T-helper 2 cell (primary cell): ENCODE measurements around the gene YEATS4.
A peak's percentile ranks its signal among the peaks of the same experiment; 100 is the strongest.

Experiments
- DNase-seq, 5 experiments: peaks; one replicate each; pipeline versions ENCODE4 v3.0.0 to v3.0.0-alpha.2; 2012 to 2022

Gene YEATS4

GRCh38 chr12:69342421-69342820 is 17.1 kb upstream of the YEATS4 start:
- DNase-seq = peak in 1 of 5 experiments; percentile 19

- no peak for DNase-seq
Observed at GRCh38 chr12:69343357-69343756, 16.2 kb upstream of the YEATS4 start.

DNA sequence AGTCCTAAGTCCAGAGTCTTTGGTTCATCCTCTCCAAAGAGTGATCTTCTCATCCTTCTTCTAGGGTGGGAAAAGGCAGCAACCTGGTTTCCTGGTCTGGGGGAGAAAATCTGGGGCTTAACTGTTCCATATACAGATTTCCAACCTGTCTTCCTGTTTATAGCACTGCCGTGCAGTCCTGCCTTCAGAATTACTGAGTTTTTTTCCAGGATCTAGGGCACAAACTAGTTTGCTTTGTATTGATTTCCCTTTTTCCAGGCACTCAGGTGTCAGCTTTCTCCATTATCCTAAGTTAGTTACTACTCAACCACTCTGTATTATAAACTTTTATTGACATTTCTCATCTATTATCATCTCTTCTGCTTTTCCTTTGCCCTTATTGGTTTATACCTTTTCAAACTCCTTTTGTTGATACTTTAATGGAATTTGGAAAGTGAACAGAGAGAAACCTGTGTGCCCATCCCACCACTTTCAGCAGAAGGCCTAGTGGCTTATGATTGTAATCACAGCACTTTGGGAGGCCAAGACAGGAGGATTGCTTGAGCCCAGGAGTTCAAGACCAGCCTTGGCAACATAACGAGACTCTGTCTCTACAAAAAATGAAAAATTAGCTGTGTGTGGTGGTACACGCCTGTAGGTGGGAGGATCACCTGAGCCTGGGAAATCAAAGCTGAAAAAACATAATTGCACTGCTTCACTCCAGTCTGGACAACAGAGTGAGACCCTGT is 15.5 kb upstream of the YEATS4 start:
- DNase-seq = no peak

DNA sequence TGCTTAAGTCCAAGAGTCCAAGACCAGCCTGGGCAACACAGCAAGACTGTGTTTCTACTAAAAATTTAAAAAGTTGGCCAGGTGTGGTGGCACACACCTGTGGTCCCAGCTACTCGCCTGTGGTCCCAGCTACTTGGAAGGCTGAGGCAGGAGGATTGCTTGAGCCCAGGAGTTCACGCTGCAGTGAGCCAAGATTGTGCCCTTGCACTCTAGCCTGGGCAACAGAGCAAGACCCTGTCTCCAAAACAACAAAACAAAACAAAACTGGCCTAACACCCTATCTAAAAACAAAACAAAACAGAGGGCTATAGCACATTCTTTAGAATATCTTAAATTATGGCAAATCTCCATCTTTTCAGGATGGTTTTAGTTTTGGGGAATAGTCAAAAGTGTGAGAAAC is 14.5 kb upstream of the YEATS4 start:
- no peak for DNase-seq

DNA sequence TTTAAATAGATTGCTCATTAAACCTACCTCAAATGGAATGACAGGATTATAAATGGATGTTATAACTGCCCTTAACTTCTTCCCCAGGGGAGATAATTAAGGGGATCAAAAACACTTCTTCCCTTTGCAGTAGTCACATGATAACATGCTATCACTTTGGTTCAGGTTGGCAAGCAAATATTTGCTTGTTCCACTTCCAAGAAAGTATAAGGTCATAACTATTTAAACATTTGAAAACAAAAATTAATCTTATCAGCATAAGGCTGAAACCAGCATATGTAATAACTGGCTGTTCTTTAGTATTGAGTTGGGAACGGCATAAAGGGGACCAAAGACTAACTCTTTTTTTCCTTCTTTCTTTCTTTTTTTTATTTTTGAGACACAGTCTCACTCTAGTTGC is 13.8 kb upstream of the YEATS4 start:
- DNase-seq = no peak

DNA sequence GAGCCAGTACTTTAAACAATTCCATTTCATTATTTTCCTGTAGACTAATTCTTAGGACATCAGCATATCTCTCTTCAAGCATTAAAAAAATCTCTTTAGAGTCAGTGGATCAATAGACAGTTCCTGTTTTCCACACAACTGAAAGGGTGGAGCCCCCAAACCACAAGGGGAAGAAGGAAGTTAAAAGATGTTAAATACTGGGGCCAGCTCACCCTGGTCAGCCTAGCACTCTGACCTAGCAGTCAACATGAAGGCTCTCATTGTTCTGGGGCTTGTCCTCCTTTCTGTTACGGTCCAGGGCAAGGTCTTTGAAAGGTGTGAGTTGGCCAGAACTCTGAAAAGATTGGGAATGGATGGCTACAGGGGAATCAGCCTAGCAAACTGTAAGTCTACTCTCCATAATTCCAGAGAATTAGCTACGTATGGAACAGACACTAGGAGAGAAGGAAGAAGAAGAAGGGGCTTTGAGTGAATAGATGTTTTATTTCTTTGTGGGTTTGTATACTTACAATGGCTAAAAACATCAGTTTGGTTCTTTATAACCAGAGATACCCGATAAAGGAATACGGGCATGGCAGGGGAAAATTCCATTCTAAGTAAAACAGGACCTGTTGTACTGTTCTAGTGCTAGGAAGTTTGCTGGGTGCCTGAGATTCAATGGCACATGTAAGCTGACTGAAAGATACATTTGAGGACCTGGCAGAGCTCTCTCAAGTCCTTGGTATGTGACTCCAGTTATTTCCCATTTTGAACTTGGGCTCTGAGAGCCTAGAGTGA is 11.2 kb upstream of the YEATS4 start, which contains the start of gene LYZ:
LYZ (plus strand) TSS at position 220 of the 777 bp plus-strand sequence; CDS start at position 248, 28 bp downstream.
- DNase-seq = no peak

- DNase-seq = no peak
Observed at GRCh38 chr12:69350002-69350626, 9.4 kb upstream of the YEATS4 start.

- DNase-seq = no peak
Observed at GRCh38 chr12:69350777-69351176, 8.8 kb upstream of the YEATS4 start.

DNA sequence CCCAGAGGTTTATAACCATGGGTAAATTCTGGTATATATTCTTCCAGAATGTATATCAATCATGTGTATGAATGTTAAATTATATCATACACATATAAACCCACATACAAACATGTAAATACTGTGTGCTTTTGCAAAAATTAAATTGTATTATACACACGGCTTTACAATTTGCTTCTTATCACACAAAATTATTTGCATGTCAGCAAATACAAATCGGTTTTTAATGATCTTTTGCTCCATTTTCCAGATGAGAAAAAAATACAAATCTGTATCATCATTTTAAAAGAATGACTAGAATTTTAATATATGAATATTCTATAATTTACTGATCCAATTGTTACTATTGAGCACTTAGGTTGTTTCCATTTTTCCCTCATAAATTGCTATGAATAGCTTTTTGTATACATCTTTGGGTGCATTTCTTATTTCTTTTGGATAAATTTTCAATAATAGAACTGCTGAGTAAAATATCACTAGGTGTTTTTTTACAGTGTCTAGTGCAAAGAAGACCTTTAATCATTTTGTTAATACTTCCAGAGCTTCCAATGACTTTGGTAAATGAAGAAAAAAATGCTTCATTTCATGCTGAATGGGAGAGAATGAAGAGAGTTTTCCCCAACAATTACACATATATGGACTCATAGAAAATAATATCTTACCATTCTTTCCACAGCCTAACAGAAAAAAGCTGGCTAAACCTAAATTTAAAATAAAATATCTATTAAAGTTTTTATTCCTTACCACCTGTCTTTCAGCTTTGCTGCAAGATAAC is 7.9 kb upstream of the YEATS4 start:
- DNase-seq = no peak

GRCh38 chr12:69352904-69353303 is 6.6 kb upstream of the YEATS4 start:
- DNase-seq = no peak

DNA sequence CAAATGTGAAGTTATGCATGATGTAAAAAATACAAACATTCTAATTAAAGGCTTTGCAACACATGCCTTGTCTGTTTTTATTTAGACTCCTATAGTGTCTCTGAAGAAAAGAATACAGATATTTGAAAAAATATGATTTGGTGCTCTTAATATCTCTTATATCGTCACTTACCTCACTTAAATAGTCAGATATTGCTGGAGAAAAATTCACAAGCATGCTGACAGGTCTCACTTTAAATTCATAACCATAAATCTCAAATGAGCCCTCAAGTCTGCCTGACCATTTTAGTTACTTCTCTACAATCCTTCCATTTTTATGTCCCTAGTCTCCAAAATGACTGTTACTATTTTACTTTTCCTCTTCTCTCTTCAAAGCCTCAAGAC is 5.4 kb upstream of the YEATS4 start:
- DNase-seq = no peak

- DNase-seq = no peak
Observed at GRCh38 chr12:69354556-69355187, 4.9 kb upstream of the YEATS4 start.

DNA sequence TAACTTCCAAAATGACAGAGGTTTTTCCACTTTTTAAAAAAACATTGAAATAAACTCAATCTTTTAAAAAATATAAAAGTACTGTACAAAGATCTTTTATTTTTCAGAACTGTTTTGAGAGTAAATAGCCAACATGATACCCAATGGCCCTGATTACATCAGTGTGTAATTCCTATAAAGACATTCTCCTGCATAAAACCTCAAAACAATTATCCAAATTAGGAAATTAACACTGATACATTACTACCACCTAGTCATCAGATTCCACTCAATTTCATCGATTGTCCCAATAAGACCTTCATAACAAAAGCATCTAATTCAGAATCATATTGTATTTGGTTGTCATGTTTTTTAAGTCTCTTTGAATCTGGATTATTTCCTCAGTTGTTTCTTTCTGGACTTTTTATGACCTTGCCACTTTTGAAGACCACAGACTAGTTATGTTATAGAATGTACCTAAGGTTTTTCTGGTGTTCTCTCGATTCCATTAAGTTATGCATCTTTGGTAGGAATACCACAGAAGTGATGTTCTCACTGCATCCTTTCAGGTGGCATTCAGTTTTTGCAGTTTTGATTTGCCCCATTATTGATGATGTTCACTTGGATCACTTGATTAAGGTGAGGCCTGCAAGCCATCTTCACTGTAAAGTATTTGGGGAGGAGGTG is 4.0 kb upstream of the YEATS4 start:
- no peak for DNase-seq

DNA sequence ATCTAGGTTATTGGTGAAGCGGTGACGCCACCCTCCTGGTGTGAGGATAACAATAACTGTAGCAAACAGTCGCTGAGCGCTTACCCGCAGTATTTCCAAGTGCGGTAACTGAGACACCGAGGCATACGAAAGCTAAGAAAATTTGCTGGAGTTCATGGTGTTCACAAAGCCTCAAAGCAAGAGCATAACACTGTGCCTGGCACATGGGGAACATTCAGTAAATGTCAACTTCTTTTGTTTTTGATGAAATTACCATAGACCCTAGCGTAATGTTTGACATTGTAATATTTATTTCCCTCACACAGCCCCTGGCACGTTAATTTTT is 767 bp downstream of the YEATS4 start:
- no peak for DNase-seq

DNA sequence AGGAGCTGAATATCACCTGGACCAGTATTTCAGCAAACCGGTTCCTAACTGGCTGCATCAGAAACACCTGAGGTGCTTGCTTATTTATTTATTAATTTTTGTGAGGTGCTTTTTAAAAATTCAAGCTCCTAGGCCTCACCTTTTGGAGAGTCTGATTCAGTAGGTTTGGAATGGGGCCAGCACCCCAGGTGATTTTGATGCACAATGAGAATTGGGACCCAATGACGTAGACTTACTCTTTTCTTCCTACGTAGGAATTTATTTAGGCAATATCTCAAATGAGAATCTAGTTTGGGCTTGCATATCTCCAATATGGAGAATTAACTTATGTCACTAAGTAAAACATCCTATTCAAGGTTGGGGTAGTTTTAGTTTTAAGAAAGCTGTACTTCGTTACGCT is 7.3 kb downstream of the YEATS4 start:
- no peak for DNase-seq

DNA sequence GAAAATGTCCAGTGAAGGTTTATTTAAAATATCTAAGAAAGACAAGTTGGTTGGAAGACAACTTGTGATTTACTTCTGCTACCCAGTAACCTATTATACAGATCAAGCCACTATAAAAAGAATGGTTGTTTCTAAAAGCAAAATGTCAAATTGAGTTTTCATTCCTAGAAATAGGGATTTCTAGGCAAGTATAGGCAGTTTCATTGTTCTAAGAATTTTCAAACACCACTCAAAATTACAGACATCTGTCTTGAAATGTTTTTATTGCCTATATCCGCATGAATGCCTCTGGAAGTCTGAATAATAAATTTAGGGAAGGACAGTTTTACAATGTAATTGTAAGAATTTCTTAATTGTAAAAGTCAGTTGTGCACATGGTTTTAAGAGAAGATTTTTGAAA is 8.6 kb downstream of the YEATS4 start:
- no peak for DNase-seq

- DNase-seq = no peak
Observed at GRCh38 chr12:69383074-69383473, 23.5 kb downstream of the YEATS4 start.

- DNase-seq = no peak
Observed at GRCh38 chr12:69385038-69385437, 25.5 kb downstream of the YEATS4 start.

DNA sequence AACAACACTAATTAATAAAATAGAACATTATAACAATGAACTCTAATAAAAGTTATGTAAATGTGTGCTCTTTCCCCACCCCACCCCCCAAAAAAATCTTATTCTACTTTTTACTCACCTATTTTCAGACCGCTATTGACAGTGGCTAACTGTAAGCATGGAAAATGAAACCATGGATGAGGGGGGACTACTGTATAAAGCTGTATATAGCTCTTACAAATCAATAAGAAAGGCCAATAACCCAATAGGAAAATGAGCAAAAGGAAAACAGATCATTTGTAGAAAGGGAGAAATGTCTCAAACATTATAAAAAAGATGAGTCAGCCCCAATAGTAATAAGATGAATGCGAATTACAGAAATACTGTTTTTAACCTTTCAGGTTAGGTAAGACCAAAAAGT is 27.4 kb downstream of the YEATS4 start:
- DNase-seq = no peak

- DNase-seq = peak in 1 of 5 experiments; percentile 43
Observed at GRCh38 chr12:69388371-69388770, 28.8 kb downstream of the YEATS4 start.

DNA sequence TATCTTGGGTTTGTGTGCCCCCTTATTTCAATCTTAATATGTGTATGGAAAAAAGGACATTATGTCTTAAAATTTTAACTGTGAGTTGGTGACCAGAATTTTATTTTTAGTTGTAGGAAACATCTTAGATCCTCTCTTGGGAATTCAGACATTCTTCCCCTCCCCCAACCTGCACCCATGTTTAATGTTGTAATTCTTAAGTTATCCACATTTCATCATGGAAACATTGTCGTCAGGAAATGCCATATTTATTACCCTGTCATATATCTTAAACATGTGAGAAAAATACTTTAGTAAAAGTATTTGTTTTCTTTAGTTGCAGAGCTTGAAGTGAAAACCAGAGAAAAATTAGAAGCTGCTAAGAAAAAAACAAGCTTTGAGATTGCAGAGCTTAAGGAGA is 30.3 kb downstream of the YEATS4 start:
- no peak for DNase-seq
